Fibroblast of mammary gland (primary cell): Measurements from ENCODE around the gene AFG3L2.
A peak's percentile ranks its signal among the peaks of the same experiment; 100 is the strongest.

Experiments used
- DNase-seq: peaks from one replicate; pipeline ENCODE4 v3.0.0-alpha.2; 2010; ENCODE audit warnings: low read depth
- H3K4me3 ChIP-seq: 2 replicates; pipeline ENCODE4 v1.5.1; 2011; ENCODE audit warnings: low read depth, mild to moderate bottlenecking, low read length, moderate library complexity; ENCODE audit not compliant: control insufficient read depth
- TF ChIP-seq, protein P1 (sequence below): conservative IDR thresholded peaks from 2 replicates; pipeline ENCODE4 v1.5.1; 2011; ENCODE audit warnings: low read depth, low read length, inconsistent platforms; ENCODE audit not compliant: control insufficient read depth, insufficient read depth

The AFG3L2 gene

DNA sequence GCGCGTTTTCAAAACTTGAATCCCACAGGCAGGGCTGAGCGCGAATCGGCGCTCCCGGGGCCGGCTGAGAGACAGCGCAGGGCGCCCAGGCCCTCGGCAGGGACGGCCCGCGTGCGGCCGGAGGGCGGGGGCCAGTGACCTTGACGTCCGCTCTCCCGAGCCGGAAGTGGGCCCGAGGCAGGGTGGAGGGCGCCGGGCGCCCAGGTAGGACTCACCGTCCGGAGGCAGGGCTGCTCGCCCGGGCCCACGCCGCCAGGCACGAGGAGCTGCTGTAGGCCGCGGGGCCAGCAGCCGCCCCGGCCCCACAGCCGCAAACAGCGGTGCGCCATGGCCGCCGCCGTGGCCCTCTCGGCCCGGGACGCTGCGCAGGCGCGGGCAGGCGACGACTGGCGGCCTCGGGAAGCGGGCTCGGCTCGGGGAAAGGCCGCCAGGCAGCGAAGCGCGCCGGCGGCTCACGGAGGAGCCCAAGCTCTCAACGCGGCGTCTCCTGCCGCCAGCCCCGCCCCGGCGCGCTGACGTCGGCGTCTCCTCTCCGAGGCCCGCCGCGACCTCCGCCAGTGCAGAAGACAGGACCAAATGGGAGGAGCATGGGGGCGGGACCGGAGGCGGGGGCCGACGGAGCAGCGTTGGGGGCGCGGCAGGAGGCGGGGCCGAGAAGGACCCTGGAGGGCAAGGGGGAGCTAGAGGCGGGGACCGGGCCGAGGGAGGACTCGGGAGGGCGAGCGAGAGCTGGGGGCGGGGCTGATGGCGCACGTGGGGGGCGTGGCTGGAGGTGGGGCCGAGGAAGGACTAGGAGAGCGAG lies at the start of gene AFG3L2:
Gene AFG3L2 (minus strand): TSS at position 474 of the 802 bp plus-strand sequence. CDS start 145 bp downstream, at position 329.
- peak within 1 kb of the TSS; percentile 82 for H3K4me3 ChIP-seq
- peak; percentile 35 for DNase-seq
- TF ChIP-seq, protein P1, sequence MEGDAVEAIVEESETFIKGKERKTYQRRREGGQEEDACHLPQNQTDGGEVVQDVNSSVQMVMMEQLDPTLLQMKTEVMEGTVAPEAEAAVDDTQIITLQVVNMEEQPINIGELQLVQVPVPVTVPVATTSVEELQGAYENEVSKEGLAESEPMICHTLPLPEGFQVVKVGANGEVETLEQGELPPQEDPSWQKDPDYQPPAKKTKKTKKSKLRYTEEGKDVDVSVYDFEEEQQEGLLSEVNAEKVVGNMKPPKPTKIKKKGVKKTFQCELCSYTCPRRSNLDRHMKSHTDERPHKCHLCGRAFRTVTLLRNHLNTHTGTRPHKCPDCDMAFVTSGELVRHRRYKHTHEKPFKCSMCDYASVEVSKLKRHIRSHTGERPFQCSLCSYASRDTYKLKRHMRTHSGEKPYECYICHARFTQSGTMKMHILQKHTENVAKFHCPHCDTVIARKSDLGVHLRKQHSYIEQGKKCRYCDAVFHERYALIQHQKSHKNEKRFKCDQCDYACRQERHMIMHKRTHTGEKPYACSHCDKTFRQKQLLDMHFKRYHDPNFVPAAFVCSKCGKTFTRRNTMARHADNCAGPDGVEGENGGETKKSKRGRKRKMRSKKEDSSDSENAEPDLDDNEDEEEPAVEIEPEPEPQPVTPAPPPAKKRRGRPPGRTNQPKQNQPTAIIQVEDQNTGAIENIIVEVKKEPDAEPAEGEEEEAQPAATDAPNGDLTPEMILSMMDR: no peak

DNA sequence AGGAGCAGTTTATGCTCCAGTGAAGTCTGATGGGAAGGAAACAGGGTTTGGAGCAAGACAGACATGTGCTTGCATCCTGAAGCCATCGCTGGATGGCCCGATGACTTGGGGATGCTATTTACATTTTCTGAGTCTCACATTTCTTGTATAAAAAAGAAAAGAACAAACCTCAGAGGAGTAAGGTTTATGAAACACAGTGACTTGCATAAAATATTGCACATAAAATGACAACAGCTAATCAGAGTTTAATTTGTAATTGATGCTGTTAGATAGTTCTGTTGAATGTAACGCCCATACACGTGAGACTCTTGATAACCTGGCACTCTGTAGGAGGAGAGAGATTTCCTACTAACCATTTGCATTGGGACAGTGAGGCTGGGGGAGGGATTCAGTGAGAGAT lies 47.2 kb upstream of the AFG3L2 start:
- TF ChIP-seq, protein P1: no peak
- no peak for DNase-seq
- H3K4me3 ChIP-seq: no peak overlapping the region

DNA sequence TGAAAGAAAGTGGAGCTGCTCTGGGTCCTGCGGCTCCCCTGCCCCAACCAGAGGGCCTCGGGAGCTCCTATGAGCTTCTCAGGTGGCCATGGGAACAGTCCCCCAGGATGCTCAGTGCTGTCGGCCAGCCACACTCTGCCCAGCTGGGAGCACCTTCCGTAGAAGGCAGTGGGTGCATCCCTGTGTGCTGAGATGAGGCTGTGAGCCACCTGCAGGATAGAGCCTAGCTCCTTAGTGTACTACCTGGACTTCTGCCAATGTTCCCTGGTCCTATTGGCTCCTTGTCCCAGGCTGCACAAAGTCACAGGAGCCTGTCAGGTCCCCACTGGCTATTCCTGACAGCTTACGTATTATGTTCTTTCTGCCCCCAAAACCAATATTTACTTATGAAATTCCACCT lies 46.8 kb upstream of the AFG3L2 start:
- no peak overlapping the region for H3K4me3 ChIP-seq
- DNase-seq: no peak
- TF ChIP-seq, protein P1: no peak

GRCh38 chr18:12423393-12423792 lies 46.4 kb upstream of the AFG3L2 start:
- no peak for DNase-seq
- TF ChIP-seq, protein P1: no peak
- no peak overlapping the region for H3K4me3 ChIP-seq

DNA sequence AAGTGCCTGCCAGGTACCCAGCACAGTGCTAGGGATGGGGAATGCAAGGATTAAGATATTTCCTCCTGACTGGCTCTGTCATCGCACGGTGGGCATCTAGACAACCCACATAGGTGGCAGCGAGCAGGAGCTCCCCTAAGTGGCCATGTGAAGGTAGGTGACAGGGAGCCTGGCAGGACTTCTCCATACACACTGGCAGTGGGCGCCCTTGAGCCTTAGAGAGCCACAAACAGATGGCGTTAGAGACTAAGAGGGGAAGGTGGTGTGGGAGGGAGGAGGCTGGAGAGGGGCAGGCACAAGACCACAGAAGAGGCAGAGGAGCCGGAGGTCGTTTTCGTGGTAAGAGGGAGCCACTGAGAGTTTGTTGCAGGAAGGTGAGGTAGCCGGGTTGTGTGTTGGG lies 45.9 kb upstream of the AFG3L2 start:
- DNase-seq: no peak
- TF ChIP-seq, protein P1: no peak
- H3K4me3 ChIP-seq: no peak overlapping the region

DNA sequence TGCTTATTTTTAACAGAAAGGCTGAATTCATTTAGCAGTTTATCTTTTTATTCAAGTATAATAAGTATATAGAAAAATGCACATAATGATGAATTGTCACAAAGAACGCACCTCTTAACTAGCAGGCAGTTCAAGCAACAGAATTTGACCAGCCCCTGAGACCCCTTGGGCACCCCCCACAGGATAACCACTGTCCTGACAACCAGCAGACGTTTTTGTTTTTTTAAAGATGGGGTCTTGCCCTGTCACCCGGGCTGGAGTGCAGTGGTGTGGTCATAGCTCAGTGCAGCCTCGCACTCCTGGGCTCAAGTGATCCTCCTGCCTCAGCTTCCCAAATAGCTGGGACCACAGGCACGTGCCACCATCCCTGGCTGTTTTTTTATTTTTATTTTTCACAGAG lies 44.7 kb upstream of the AFG3L2 start:
- TF ChIP-seq, protein P1: no peak
- no peak for DNase-seq

More for the DNA sequence above, 44.7 kb upstream of the AFG3L2 start:
- H3K4me3 ChIP-seq: no peak overlapping the region
